RPMI7951 (cell line): ENCODE results near the gene RIPPLY2. TPM values are rescaled to one million over a fixed set of nuclear protein-coding genes. Genes with fewer than 3 reads are reported as not detected.
"Not testable (repeated sequence)": the region's sequence is repeated elsewhere in the genome, so short reads cannot be mapped to it uniquely, and the experiment has no call there.

Experiments
- DNase-seq: peaks from one replicate; pipeline ENCODE4 v3.0.0-alpha.2; 2012; ENCODE audit warnings: low read depth
- total RNA-seq: library from RNA; depleted of rRNA; stranded (reverse); fragments of >200 nt; shearing (Covaris generic); gene quantifications from 2 replicates; pipeline ENCODE4 v1.2.3, GENCODE V29; 2014

The RIPPLY2 gene
- total RNA-seq, 1 experiment from 2014 or later = not detected

GRCh38 chr6:83860359-83860755 is 7.2 kb downstream of the RIPPLY2 start:
- no peak for DNase-seq

DNA sequence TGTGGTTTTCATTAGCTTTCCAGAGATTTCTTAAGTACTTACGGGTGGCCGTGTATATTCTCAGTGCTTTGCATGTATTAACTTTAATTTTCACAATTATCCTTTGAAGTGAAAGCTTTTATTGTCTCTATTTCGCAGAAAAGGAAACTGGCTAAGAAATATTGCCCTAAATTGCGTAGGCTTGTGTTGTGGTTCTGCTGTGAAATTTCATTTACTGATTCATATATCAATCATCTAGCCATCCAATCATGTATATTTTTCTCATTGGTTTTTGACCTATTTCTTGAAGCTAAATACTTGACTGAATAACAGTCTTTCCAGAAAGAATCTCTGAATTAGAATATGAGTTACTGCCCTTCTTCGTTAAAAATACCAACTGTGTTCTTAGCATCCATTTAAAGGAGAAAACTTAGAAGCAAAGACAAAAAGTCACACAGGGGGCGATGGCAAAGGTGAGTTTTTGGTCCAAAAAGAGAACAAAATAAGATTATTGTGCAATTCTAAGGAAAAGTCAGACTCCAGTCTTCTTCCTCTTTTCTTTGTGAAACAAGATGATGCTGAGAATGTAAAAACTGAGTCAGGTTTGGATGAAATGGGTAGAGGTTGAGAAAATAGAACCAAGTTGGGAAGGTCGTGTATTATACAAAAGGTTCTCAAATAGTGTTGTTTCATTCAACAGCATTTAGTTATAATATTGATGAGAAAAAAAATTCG is 7.8 kb downstream of the RIPPLY2 start:
- no peak for DNase-seq

DNA sequence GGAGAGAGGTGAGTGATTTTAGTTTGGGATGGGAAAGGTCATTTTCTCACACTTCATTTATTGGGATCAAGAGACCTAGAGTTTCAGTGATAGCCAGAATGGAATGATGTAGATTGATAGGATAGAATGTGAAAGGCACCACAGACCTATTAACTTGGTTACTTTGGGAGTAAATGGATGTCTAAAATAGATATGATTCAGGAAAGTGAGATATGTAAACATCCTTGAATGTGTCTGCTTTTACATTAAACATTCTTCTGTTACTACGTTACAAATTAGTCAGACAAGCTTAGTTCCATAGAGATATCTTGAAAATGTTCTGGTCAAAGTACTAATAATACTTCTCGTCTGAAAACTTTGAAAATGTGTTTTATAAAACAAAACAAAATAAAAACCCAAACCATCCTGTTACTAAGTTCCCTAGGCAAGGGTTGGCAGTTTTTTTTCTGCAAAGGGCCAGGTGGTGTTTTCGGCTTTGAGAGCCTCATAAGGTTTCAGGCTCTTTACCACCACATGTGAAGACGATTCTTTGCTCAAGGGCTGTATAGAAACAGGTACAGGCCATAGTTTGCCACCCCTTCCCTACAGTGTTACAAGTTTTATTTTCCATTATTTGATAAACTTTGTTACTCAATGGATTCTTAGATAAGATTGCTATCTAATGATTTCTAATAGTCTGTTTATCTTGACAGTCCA is 9.8 kb downstream of the RIPPLY2 start:
- no peak for DNase-seq

GRCh38 chr6:83867043-83867442 is 13.9 kb downstream of the RIPPLY2 start:
- no peak for DNase-seq

- DNase-seq = peak; percentile 96
Observed at GRCh38 chr6:83867527-83868161, 14.5 kb downstream of the RIPPLY2 start.

- peak; percentile 65 for DNase-seq
Observed at GRCh38 chr6:83868639-83869038, 15.5 kb downstream of the RIPPLY2 start.

GRCh38 chr6:83870649-83871048 is 17.5 kb downstream of the RIPPLY2 start:
- DNase-seq = no peak

DNA sequence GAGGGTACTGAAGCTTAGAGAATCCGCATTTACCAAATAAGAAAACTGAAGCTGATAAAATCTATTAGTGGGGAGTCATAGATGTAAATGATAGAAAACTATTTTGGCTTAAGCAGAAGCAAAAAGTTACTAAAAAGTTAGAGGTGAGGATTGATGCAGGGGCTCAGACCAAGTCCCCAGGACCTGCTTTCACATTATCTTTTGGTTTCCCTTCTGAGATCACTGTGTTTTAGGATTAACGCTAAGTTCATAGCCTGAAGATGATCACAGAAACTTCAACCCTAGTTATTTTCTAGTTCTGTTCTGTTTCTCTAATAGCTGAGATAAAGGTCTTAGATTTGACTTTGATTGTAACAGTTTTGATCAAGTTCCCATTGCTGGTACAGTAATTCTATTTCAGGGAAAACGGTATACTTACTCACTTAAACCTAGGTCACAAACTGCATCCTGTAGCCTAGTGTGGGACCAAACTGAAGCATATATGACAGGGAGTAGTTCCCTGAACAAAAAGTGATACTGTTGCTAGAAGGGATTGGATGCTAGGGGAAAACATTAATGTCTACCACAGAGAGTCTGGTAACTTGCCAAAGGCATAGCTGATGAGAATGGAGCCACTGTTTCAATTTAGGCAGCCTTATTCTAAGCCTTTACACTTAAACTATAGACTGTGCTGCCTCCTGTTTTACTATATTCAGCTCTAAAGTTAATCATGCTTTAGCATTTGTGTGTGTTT is 19.4 kb downstream of the RIPPLY2 start:
- peak; percentile 33 for DNase-seq

GRCh38 chr6:83873869-83874268 is 20.7 kb downstream of the RIPPLY2 start:
- no peak for DNase-seq

DNA sequence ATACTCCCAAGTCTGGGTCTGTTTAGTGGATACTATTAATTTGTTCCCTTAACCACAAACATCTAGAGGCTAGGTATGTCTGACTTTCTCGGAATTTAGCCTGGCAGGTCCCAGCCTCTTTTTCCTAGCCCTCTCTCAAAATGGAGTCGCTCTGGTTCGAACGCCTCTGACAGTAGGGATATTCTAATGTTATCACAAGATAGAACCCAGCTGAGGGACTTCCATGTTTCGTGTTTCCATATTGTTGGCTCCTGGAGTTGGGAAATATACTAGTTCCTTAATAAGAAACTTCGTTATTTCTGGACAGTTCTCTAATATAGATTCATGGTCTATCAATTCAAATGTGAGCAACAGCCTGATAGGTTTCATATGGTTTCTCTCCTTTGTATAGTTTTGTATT is 22.7 kb downstream of the RIPPLY2 start:
- DNase-seq = no peak

GRCh38 chr6:83878902-83879644 is 25.9 kb downstream of the RIPPLY2 start:
- no peak for DNase-seq

DNA sequence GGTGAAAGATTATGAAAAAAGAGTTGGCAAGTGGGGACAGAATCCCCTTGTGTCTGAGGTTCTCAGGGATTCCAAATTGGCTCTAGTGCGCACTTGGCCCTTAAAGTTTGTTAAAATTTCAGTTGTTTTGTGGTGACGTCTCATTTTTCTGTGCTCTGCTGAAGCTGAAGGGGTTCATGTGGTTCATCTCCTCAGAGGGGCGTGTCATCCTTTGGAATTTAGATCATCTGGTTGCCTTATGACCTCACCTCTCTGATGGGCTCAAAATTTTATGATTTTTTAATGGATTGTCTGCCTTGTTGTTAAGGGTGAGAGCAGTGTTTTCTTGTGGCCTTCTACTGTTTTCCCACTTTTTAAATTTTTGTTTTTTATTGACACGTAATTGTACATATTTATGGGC is 26.6 kb downstream of the RIPPLY2 start:
- no peak for DNase-seq

DNA sequence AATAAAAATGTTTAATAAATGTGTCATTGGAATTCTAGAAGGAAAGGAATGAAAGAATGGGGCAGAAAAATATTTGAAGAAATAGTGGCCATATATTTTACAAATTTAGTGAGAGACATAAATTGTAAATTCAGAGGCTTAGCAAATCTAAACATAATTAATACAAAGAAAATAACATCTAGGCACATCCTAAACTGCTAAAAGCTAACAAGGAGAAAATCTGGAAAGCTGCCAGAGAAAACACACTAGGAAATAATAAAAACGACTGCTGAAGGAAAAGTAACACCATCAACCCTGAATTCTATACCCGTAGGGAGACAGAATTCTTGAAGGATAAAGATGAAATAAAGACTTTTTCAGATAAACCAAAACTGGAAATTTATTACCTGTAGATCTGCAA is 30.1 kb downstream of the RIPPLY2 start:
- no peak for DNase-seq

- peak; percentile 54 for DNase-seq
Observed at GRCh38 chr6:83884523-83884922, 31.4 kb downstream of the RIPPLY2 start.

DNA sequence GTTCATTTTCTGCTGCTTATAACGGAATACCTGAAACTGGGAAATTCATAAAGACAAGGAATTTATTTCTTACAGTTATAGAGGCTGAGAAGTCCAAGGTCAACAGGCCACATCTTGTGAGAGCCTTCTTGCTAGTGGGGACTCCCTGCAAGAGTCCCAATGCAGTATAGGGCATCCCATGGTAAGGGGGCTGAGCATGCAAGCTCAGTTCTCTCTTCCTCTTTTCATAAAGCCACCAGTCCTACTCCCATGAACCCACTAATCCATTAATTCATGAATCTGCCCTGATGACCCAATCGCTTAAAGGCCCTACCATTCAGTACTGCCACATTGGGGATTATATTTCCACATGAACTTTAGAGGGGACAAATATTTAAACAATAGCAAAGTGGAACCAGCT is 32.8 kb downstream of the RIPPLY2 start:
- DNase-seq = no peak

DNA sequence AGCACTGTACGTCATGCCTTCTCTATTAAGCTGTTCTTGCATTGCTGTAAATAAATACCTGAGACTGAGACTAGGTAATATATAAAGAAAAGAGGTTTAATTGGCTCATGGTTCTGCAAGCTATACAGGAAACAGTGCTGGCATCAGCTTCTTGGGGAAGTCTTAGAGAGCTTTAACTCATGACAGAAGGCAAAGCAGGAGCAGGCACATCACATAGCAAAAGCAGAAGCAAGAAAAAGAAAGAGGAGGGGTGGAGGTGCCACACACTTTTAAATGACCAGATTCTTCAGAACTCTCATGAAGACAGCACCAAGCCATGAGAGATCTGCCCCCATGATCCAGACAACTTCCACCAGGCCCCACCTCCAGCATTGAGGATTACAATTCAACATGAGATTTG is 36.5 kb downstream of the RIPPLY2 start:
- no peak for DNase-seq

- no peak for DNase-seq
Observed at GRCh38 chr6:83890520-83890919, 37.4 kb downstream of the RIPPLY2 start.

GRCh38 chr6:83891586-83891985 is 38.4 kb downstream of the RIPPLY2 start:
- no peak for DNase-seq

DNA sequence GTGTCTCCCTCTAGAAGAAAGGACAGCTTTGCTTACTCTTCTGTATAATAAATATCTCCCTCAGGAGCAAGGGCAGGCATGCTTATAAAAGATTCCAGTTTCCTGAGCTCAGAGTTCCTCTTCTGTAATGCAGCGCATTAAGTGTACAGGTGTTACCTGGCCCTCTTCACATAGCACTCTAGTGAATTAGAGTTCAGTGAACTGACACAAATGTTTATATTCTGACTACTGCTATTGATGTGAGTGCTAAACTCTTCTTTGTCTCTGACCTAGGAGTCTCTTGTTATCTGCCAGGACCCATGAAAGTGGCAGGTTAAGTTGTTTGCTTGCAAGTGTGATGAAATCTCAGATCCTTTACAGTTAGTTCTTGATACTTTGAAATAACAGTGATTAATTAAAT is 39.9 kb downstream of the RIPPLY2 start:
- no peak for DNase-seq

GRCh38 chr6:83897094-83897493 is 43.9 kb downstream of the RIPPLY2 start:
- not testable (repeated sequence) for DNase-seq

DNA sequence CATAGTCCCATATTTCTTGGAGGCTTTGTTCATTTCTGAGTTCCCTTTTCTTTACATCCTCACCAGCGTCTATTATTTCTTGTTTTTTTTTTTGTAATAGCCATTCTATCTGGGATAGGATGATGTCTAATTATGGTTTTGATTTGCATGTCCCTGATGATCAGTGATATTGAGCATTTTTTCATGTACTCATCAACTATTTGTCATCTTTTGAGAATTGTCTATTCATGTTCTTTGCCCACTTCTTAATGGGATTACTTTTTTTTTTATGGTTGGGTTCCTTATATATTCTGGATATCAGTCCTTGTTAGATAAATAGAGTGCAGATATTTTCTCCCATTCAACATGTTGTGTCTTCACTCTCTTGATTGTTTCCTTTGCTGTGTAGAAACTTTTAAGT is 48.5 kb downstream of the RIPPLY2 start:
- no peak for DNase-seq

DNA sequence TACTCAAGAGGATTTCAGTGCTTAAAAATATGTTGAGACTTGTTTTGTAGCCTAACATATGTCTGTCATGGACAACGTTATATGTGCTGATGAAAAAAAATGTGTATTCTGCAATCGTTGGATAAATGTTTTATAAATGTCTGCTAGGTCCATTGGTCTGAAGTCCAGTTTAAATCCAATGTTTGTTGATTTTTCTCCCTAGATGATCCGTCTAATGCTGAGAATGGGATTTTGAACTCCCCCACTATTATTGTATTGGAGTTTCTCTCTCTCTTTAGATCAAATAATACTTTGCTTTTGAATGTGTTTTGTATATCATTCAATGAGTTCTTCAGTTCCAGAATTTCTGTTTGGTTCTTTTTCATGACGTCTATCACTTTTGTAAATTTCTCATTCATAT is 51.2 kb downstream of the RIPPLY2 start:
- DNase-seq = no peak
